Activated CD4-positive, alpha-beta T cell treated with anti-CD3 and anti-CD28 coated beads for 36 hours (primary cell): ENCODE results near the gene SPON1. TPM values are rescaled to one million over a fixed set of nuclear protein-coding genes. Genes with fewer than 3 reads are reported as not detected.

Experiments used
- ATAC-seq: fragments of 200-7000 bp; cut with Tn5 transposase; one replicate; pipeline ENCODE4 v1.10.0; 2021; ENCODE audit warnings: mild to moderate bottlenecking, moderate library complexity
- CTCF ChIA-PET: fragments of 350-600 bp; sonication (Branson Sonifier 250); formaldehyde crosslinking; loops from one replicate; lab custom pipeline; 2021; ENCODE audit warnings: antibody characterized with exemption; lab: Charles Lee
- POLR2A ChIA-PET: fragments of 350-600 bp; sonication (Branson Sonifier 250); formaldehyde crosslinking; loops from one replicate; lab custom pipeline; 2021; ENCODE audit warnings: antibody characterized with exemption, inconsistent platforms; lab: Charles Lee
- DNase-seq: peaks from one replicate; pipeline ENCODE4 v3.0.0-alpha.2; 2020
- H3K27ac Mint-ChIP-seq: one replicate; pipeline ENCODE4 v1.8.0; 2021; ENCODE audit warnings: mixed read lengths
- H3K27me3 Mint-ChIP-seq: one replicate; pipeline ENCODE4 v1.8.0; 2021; ENCODE audit warnings: mixed read lengths
- H3K36me3 Mint-ChIP-seq: one replicate; pipeline ENCODE4 v1.8.0; 2021; ENCODE audit warnings: low read depth, mixed read lengths
- H3K4me1 Mint-ChIP-seq: one replicate; pipeline ENCODE4 v1.8.0; 2021; ENCODE audit warnings: mixed read lengths
- H3K4me3 Mint-ChIP-seq: one replicate; pipeline ENCODE4 v1.8.0; 2021; ENCODE audit warnings: mild to moderate bottlenecking, moderate library complexity, mixed read lengths
- H3K9me3 Mint-ChIP-seq: one replicate; pipeline ENCODE4 v1.8.0; 2021; ENCODE audit warnings: low read depth, mixed read lengths
- intact Hi-C, 2 experiments: fragments of 100-400 bp; cut with DNase I in 1 of 2; cut with micrococcal nuclease in 1 of 2; formaldehyde crosslinking; loops; one replicate each; pipeline versions ENCODE4 v1.14.2 to v1.15.1; 2022 to 2024; cut with DNase I, micrococcal nuclease
- total RNA-seq, 2 experiments: library from RNA; stranded (reverse); gene quantifications; one replicate each; pipeline ENCODE4 v1.2.3, GENCODE V29; 2021

Gene SPON1
- total RNA-seq, 2 experiments from 2014 or later = 0.26 to 0.41 TPM

DNA sequence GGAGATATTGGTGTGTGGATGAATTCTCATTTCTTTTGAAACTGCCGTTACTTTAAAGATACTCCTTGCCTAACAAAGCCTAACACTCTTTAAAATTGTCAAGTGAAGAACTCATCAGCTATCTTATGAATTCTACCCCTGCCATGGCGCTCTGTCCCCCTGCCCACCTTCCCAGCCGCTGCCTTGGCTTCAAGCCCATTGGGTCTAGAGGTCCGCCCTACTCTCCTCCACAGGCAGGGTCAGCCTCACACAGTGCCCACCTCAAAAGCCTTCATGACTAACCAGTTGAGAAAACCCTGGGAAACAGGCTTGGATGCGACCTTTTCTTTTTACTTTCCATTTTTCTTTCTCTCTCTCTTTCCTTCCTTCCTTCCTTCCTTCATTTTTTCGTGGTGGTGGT is 267.9 kb downstream of the SPON1 start:
- ChIA-PET POLR2A (no interaction called here), CTCF (interaction anchor here (1.0 kb wide), 1 partner anchor 9 kb away, joined by 3 read pairs; no protein-coding TSS in a partner anchor)
- DNase-seq (no peak), ATAC-seq (no peak)
- no peaks in the 10 kb centered on the region for H3K9me3 Mint-ChIP-seq
- H3K27me3 Mint-ChIP-seq = no peaks in the 10 kb centered on the region
- no peak overlapping the region for H3K27ac Mint-ChIP-seq
- intact Hi-C loops = no loop called here
- no peak overlapping the region for H3K4me3 Mint-ChIP-seq
- no peaks in the 10 kb centered on the region for H3K4me1 Mint-ChIP-seq
- no peaks in the 10 kb centered on the region for H3K36me3 Mint-ChIP-seq

DNA sequence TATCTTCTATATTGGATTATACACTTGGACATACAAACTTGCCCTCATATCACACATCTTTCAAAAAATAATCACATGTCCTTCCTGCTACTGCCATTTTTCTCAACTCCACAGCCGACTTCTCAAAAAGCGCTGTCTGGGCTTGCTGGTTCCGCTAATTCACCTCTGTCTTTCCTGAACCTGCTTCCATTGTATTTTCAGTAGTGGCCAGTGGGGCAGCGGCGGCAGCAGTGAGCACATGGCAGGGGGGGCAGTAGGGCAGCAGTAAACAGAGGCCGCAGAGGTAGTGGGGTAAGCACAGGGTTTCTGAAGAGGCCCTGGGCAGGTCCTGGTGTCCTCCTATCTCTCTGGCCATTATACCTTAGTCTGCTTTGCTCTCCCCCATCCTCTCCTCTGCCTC is 270.1 kb downstream of the SPON1 start:
- ChIA-PET CTCF (interaction anchor here (0.6 kb wide), 2 partner anchors 36 to 525 kb away, joined by 3 to 4 read pairs; no protein-coding TSS in a partner anchor), POLR2A (no interaction called here)
- DNase-seq (no peak), ATAC-seq (no peak)
- peaks cover 3% of the 10 kb centered on the region for H3K4me1 Mint-ChIP-seq
- no peak overlapping the region for H3K27ac Mint-ChIP-seq
- no peaks in the 10 kb centered on the region for H3K36me3 Mint-ChIP-seq
- no peaks in the 10 kb centered on the region for H3K27me3 Mint-ChIP-seq
- H3K9me3 Mint-ChIP-seq = no peaks in the 10 kb centered on the region
- no peak overlapping the region for H3K4me3 Mint-ChIP-seq
- intact Hi-C loops = no loop called here

DNA sequence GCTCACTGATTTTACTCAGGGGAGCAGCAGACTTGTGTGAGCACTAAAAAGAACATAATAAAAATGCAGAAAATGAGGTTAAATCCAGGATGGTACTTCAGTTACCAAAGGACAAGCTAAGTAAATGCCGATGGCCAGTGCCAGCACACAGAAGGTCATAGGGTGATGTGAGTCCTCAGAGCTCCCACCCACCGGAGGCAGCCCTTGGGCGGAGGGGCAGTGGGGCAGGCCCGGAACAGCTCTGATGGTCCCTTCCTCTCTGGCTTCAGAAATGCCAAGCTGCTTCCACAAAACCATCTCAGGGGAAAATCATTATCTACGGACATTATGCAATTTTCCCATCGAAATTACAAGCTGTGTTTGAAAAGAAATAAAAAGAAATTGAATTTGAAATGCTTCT is 271.9 kb downstream of the SPON1 start:
- no peaks in the 10 kb centered on the region for H3K36me3 Mint-ChIP-seq
- no peaks in the 10 kb centered on the region for H3K27me3 Mint-ChIP-seq
- intact Hi-C loops = no loop called here
- ChIA-PET CTCF (interaction anchor here (1.0 kb wide), 1 partner anchor 16 kb away, joined by 5 read pairs; no protein-coding TSS in a partner anchor), POLR2A (no interaction called here)
- DNase-seq (no peak), ATAC-seq (no peak)
- no peak overlapping the region for H3K27ac Mint-ChIP-seq
- no peak overlapping the region for H3K4me3 Mint-ChIP-seq
- peaks cover 3% of the 10 kb centered on the region for H3K4me1 Mint-ChIP-seq
- no peaks in the 10 kb centered on the region for H3K9me3 Mint-ChIP-seq

DNA sequence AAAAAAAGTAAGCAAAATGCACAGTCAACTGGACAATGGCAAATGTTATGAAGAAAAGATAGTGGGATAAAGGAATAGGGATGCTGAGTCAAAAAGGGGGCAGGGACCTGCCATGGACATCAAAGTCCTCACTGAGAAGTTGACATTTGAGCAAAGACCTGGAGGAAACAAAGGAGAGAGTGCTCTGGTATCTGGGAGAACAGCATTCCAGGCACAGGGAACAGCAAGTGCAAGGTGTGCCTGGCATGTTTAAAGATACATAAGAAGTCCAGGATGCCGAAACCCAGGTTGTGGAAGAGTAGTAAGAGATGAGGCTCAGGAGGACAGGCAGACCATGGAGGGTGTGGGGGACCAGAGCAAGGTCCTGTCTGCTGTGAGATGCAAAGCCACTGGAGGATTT is 273.2 kb downstream of the SPON1 start:
- DNase-seq (no peak), ATAC-seq (no peak)
- H3K36me3 Mint-ChIP-seq = no peaks in the 10 kb centered on the region
- no peak overlapping the region for H3K4me3 Mint-ChIP-seq
- H3K27me3 Mint-ChIP-seq = no peaks in the 10 kb centered on the region
- POLR2A ChIA-PET = no interaction called here
- no peaks in the 10 kb centered on the region for H3K9me3 Mint-ChIP-seq
- CTCF ChIA-PET = interaction anchor here (2.1 kb wide), 1 partner anchor 279 kb away, joined by 6 read pairs; no protein-coding TSS in a partner anchor
- intact Hi-C loops = no loop called here
- no peak overlapping the region for H3K27ac Mint-ChIP-seq
- peaks cover 3% of the 10 kb centered on the region for H3K4me1 Mint-ChIP-seq

DNA sequence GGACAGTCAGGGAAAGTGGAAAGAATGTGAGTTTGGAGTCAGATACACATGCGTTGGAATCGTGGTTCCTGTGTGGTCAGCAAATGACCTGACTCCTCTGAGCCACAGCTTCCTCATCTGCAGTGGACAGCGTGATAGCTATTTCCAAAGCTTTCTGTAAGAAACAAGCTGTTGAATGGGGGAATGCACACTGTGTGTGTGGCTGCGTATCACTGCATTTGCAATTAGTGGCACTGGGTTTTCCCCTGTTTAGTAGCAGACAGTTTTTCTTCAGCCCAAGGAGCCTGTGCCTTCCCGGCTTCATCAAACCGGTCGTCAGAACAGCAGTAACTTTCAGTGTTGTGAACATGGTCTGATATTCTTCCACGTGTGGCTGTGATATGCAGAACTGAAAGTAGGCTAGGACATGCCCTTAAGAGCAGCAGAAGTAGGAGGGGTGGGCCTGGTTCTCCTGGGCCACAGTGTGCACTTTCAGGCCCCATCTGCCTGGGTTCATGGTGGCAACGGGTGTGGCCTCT is 275.0 kb downstream of the SPON1 start:
- Mint-ChIP-seq H3K27ac (no peak overlapping the region), H3K4me3 (no peak overlapping the region), H3K27me3 (no peaks in the 10 kb centered on the region), H3K36me3 (no peaks in the 10 kb centered on the region), H3K4me1 (peaks cover 3% of the 10 kb centered on the region), H3K9me3 (no peaks in the 10 kb centered on the region)
- ATAC-seq = peak; percentile 44
- POLR2A ChIA-PET = no interaction called here
- no peak for DNase-seq
- CTCF ChIA-PET = interaction anchor here (1.0 to 2.1 kb wide), 2 partner anchors 13 to 281 kb away, joined by 6 to 7 read pairs; no protein-coding TSS in a partner anchor
- intact Hi-C loops = no loop called here

DNA sequence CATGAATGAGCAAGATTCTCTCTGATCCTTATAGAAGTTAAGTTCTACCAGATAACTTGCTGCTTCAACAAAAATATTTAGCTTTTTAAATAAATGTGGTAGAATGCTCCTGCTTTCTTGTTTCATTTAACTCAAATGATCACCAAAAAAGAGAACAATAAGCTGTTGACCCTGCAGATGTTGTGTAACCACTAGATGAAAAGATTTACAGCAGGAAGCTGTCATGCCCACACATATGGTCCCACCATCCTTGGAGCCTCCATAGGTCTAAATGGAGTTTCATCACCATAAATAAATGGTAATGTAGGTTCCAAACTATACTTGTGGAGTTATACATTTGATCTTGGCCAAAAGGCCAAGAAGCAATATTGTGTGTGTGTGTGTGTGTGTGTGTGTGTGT is 277.7 kb downstream of the SPON1 start:
- no peak for ATAC-seq
- H3K27me3 Mint-ChIP-seq = no peaks in the 10 kb centered on the region
- H3K27ac Mint-ChIP-seq = no peak overlapping the region
- no peaks in the 10 kb centered on the region for H3K9me3 Mint-ChIP-seq
- ChIA-PET POLR2A (no interaction called here), CTCF (interaction anchor here (0.8 to 1.9 kb wide), 5 partner anchors 10 to 653 kb away, joined by 3 to 9 read pairs (median 4); no protein-coding TSS in a partner anchor)
- no peak for DNase-seq
- H3K4me3 Mint-ChIP-seq = no peak overlapping the region
- H3K36me3 Mint-ChIP-seq = no peaks in the 10 kb centered on the region
- peaks cover 3% of the 10 kb centered on the region for H3K4me1 Mint-ChIP-seq
- intact Hi-C loops = no loop called here

DNA sequence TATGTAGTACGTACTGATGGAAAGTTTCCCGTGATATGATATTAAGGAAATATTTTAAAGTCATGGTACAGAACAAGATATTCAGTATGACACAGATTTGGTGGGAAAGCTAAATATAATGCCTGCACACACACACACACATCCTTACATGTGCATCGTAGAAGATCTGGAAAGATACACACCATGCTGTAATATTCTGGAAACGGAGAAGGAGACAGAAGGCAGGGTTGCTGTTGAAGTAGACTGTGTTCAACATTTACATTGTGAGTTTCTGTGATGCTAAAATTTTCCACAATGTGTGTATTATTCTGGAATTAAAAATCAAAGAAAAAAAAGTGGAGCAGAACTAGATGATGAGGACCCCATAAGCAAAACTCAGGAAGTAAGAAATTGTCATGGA is 278.4 kb downstream of the SPON1 start:
- ATAC-seq (no peak), DNase-seq (no peak)
- Mint-ChIP-seq H3K36me3 (no peaks in the 10 kb centered on the region), H3K4me3 (no peak overlapping the region), H3K4me1 (peaks cover 3% of the 10 kb centered on the region), H3K27me3 (no peaks in the 10 kb centered on the region), H3K27ac (no peak overlapping the region), H3K9me3 (no peaks in the 10 kb centered on the region)
- ChIA-PET CTCF (interaction anchor here (0.8 to 1.9 kb wide), 3 partner anchors 10 to 284 kb away, joined by 3 to 9 read pairs (median 4); no protein-coding TSS in a partner anchor), POLR2A (no interaction called here)
- intact Hi-C loops = no loop called here

DNA sequence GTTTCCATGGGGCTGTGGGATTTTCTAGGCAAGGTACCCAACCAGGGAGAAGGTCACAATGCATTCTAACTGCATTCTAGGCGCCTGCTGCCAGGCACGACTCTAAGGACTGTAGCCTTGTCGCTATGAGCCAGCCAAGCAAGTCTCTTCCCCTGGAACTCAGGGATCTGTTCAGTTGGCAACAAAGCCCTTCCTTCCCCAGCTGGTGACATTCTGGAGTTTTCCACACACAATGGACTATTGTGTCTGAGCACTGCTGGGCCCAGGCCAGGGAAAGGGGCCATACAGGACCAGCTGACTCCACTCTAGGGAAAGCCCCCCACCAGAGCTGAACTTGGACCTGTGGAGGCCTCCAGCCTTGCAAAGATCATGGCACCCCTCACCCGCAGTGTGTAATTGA is 279.7 kb downstream of the SPON1 start:
- no peak for ATAC-seq
- CTCF ChIA-PET = no interaction called here

DNA sequence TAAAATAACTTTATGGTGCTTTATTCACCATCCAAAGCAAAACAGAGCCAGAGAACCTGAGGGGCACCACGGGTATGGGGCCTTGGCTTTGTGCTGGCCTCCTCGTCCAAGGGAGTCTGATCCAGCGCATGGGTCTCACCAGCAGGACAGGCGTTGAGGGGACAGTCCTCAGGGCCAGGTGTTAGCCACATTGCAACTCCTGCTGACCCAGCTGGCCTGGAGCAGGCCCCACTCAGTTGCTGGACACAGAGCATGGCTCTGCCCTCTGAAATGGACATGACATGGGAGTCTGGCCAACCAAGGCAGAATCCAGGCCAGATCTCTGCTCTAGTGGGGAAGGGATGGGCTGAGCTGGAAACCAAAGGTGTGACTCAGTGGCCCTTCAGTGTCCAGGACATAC is 280.2 kb downstream of the SPON1 start:
- ATAC-seq = no peak
- Mint-ChIP-seq H3K4me1 (peaks cover 2% of the 10 kb centered on the region), H3K27ac (no peak overlapping the region), H3K36me3 (no peaks in the 10 kb centered on the region), H3K4me3 (no peak overlapping the region), H3K9me3 (no peaks in the 10 kb centered on the region), H3K27me3 (no peaks in the 10 kb centered on the region)
- no peak for DNase-seq
- intact Hi-C loops = loop anchor here in 1 of 2 experiments (1.0 kb wide), 1 partner anchor 15 kb away; no protein-coding TSS in a partner anchor
- ChIA-PET CTCF (no interaction called here), POLR2A (no interaction called here)

More for the DNA sequence above, 279.7 kb downstream of the SPON1 start:
- no peak for DNase-seq
- peaks cover 1% of the 10 kb centered on the region for H3K4me1 Mint-ChIP-seq
- H3K27ac Mint-ChIP-seq = no peak overlapping the region
- POLR2A ChIA-PET = no interaction called here
- no peaks in the 10 kb centered on the region for H3K27me3 Mint-ChIP-seq
- no peaks in the 10 kb centered on the region for H3K36me3 Mint-ChIP-seq
- H3K4me3 Mint-ChIP-seq = no peak overlapping the region
- H3K9me3 Mint-ChIP-seq = no peaks in the 10 kb centered on the region
- intact Hi-C loops = no loop called here

DNA sequence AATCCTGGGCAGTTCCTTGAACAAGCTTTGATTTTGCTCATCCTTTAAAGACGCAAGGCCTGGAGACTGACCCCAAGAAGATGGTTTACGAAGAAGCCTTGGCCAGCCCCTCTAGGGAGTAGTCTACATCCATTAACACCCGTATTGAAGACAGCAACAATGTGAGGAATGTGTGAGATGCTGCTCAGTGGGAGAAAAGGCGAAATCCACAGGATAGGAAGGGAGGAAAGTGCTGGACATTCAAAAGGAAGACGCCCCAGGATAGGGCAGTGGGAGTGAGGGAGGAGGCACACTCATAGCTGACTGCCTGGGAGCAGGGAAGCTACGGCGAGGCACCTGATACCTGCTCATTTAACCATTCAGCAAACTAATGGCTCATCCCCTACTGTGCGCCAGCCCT is 282.4 kb downstream of the SPON1 start:
- H3K9me3 Mint-ChIP-seq = no peaks in the 10 kb centered on the region

DNA sequence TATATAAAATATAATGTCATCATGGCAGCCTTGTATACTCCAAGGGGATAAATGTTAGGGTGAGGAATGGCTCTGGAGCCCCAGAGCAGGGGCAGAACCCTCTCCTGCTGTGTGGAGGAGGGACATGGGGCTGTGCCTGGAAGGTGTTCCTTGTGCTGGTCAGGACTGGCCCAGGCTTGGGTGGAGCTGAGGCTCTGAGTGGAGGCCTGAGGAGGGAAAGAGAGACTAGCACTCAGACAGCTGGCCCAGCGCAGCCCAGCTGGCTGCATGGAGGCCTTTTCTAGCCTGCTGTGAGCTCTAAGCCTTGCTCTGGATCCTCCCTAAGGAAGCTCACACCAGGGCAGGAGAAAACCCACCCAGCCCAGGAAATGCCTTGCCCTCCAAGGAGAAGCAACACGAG is 282.9 kb downstream of the SPON1 start:
- H3K9me3 Mint-ChIP-seq = no peaks in the 10 kb centered on the region
- H3K36me3 Mint-ChIP-seq = no peaks in the 10 kb centered on the region
- intact Hi-C loops = no loop called here
- no peak for ATAC-seq
- ChIA-PET CTCF (interaction anchor here (0.7 to 1.3 kb wide), 3 partner anchors 289 to 473 kb away, joined by 3 to 5 read pairs (median 3); no protein-coding TSS in a partner anchor), POLR2A (no interaction called here)
- H3K27me3 Mint-ChIP-seq = no peaks in the 10 kb centered on the region
- H3K27ac Mint-ChIP-seq = no peak overlapping the region
- peaks cover 18% of the 10 kb centered on the region for H3K4me1 Mint-ChIP-seq
- DNase-seq = no peak
- no peak overlapping the region for H3K4me3 Mint-ChIP-seq

More for the DNA sequence above, 282.4 kb downstream of the SPON1 start:
- ATAC-seq (no peak), DNase-seq (no peak)
- H3K27ac Mint-ChIP-seq = no peak overlapping the region
- H3K4me3 Mint-ChIP-seq = no peak overlapping the region
- no peaks in the 10 kb centered on the region for H3K36me3 Mint-ChIP-seq
- H3K4me1 Mint-ChIP-seq = peaks cover 18% of the 10 kb centered on the region
- intact Hi-C loops = no loop called here
- ChIA-PET POLR2A (no interaction called here), CTCF (interaction anchor here (0.7 to 1.3 kb wide), 3 partner anchors 288 to 472 kb away, joined by 3 to 5 read pairs (median 3); no protein-coding TSS in a partner anchor)
- no peaks in the 10 kb centered on the region for H3K27me3 Mint-ChIP-seq

DNA sequence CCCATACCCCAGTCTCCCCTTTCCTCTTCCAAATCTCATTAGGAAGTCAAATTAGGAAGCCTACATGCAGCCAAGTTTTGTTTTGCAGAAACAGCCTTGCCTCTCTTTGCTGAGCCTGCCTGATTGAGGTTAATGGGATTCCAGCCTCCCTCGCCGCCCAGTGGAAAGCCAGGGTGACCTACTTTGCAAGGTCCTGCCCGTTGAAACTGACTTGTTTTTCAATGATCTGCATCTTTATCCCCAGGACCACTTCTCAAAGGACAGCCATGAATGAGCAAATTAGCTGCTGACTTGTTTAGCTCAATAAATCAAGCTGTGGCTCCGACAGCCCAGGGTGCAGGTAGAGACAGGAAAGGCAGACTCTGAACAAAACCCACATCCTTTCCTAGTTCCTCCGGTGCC is 286.1 kb downstream of the SPON1 start:
- ChIA-PET CTCF (interaction anchor here (1.0 to 2.0 kb wide), 5 partner anchors 99 to 476 kb away, joined by 4 to 10 read pairs (median 5); no protein-coding TSS in a partner anchor), POLR2A (no interaction called here)
- ATAC-seq (no peak), DNase-seq (no peak)
- Mint-ChIP-seq H3K27me3 (no peaks in the 10 kb centered on the region), H3K27ac (no peak overlapping the region), H3K4me1 (peaks cover 18% of the 10 kb centered on the region), H3K4me3 (no peak overlapping the region), H3K9me3 (no peaks in the 10 kb centered on the region), H3K36me3 (no peaks in the 10 kb centered on the region)
- intact Hi-C loops = loop anchor here in 1 of 2 experiments (2.0 kb wide), 2 partner anchors 100 to 762 kb away; no protein-coding TSS in a partner anchor
